Measurements from ENCODE around the gene ZNF576. TPM values are rescaled to one million over a fixed set of nuclear protein-coding genes. Genes with fewer than 3 reads are reported as not detected.

ZNF576 gene
- total and polyA plus RNA-seq, 9 of the 15 experiments (the other 6 are each of a cell fraction or from before 2014, with no cell fraction given): 6.8 to 18.2 (median 12.2) TPM

GRCh38 chr19:43628646-43629326 is 32.4 kb downstream of the ZNF576 start:
- peak in 3 of 4 experiments; percentile 40 to 70 (median 65) for DNase-seq (ENCODE audit: extremely low read depth in 1 of 4, low spot score in 3 of 4)
- FAIRE-seq: no peak
- no peaks in the 10 kb centered on the region for H3K9me3 ChIP-seq (replicated peaks; ENCODE audit: control insufficient read depth, insufficient read depth, low read depth, low read length)
- H2AFZ ChIP-seq (ENCODE audit: low read depth, low read length): no peak overlapping the region
- H3K4me3 ChIP-seq: no peak overlapping the region
- no peaks in the 10 kb centered on the region for H3K79me2 ChIP-seq (ENCODE audit: control insufficient read depth, insufficient read depth, low read length)
- no TSS peak for BruUV-seq (replicated peaks)
- in situ Hi-C loops (cut with MboI) (no loop called here), intact Hi-C loops (cut with micrococcal nuclease) (loop anchor here (10.0 kb wide), 2 partner anchors 74 to 184 kb away; no protein-coding TSS in a partner anchor)
- H3K36me3 ChIP-seq (ENCODE audit: control insufficient read depth, insufficient read depth, low read length): no peaks in the 10 kb centered on the region
- H3K4me2 ChIP-seq (ENCODE audit: insufficient read depth, low read length): no peak overlapping the region
- ATAC-seq: no peak
- peaks cover 22 to 32% of the 10 kb centered on the region in 2 experiments; a peak in 4 of 5 replicates for H3K4me1 ChIP-seq (replicated peaks in 1 of 2; ENCODE audit: control insufficient read depth in 2 of 2, insufficient read depth in 2 of 2, low read length in 2 of 2)
- no peaks in the 10 kb centered on the region for H4K20me1 ChIP-seq (replicated peaks; ENCODE audit: control insufficient read depth, insufficient read depth, low read length)
- POLR2A ChIA-PET: no interaction called here
- 44% methylated on average over 3 of the region's 3 CpGs for WGBS (ENCODE audit: insufficient coverage, low coverage, missing lambda C conversion rate)
- no peaks in the 10 kb centered on the region for H3K27me3 ChIP-seq (ENCODE audit: control insufficient read depth in 2 of 2, insufficient read depth in 2 of 2, low read length in 2 of 2)
- no peak overlapping the region for H3K9ac ChIP-seq (ENCODE audit: insufficient read depth in 1 of 2, low read depth in 2 of 2, low read length in 2 of 2)
- CTCF ChIA-PET (ENCODE audit: low intra/inter-chr PET ratio): no interaction called here
- no peak overlapping the region for H3K27ac ChIP-seq (ENCODE audit: extremely low read depth, low read depth, low read length)
- peaks cover 2% of the 10 kb centered on the region for H3K9me1 ChIP-seq (ENCODE audit: control insufficient read depth, insufficient read depth, low read length)
- TF ChIP-seq MYC (IDR thresholded peaks at IDR 0.05; ENCODE audit: low read depth, low read length): no peak
- no peak for TF ChIP-seq MYC (CRISPR knock-in tag; IDR thresholded peaks at IDR 0.05; ENCODE audit: borderline replicate concordance, low read depth)
- no peak for TF ChIP-seq NCOA4 (IDR thresholded peaks at IDR 0.05; ENCODE audit: partially characterized antibody)
- TF ChIP-seq USF1 (CRISPR knock-in tag; IDR thresholded peaks at IDR 0.05): peak; percentile 90
- TF ChIP-seq TSC22D4 (tag; IDR thresholded peaks at IDR 0.05): no peak
- TF ChIP-seq BRD9 (IDR thresholded peaks at IDR 0.05; ENCODE audit: low read depth, partially characterized antibody): no peak
- TF ChIP-seq MEIS2 (IDR thresholded peaks at IDR 0.05; ENCODE audit: partially characterized antibody): no peak
- peak; percentile 98 for TF ChIP-seq NFYB (IDR thresholded peaks at IDR 0.05; ENCODE audit: extremely low read depth, insufficient read length)
- TF ChIP-seq MITF (IDR thresholded peaks at IDR 0.05): no peak
- TF ChIP-seq MED1 (CRISPR knock-in tag; IDR thresholded peaks at IDR 0.05; ENCODE audit: borderline replicate concordance): no peak
- TF ChIP-seq MCM5 (IDR thresholded peaks at IDR 0.05; ENCODE audit: low read depth): no peak
- no peak for TF ChIP-seq NFXL1 (CRISPR knock-in tag; IDR thresholded peaks at IDR 0.05)
- peak; percentile 85 for TF ChIP-seq USF2 (CRISPR knock-in tag; IDR thresholded peaks at IDR 0.05)
- TF ChIP-seq ZNF589 (CRISPR knock-in tag; IDR thresholded peaks at IDR 0.05; ENCODE audit: low read depth): no peak
- no peak for TF ChIP-seq ZNF121 (CRISPR knock-in tag; conservative IDR thresholded peaks at IDR 0.05)
- no peak for TF ChIP-seq ZNF507 (tag; conservative IDR thresholded peaks at IDR 0.05)
- TF ChIP-seq ARNT (IDR thresholded peaks at IDR 0.05): no peak
- no peak for TF ChIP-seq ZNF184 (CRISPR knock-in tag; IDR thresholded peaks at IDR 0.05)
- no peak for TF ChIP-seq E2F1 (CRISPR knock-in tag; IDR thresholded peaks at IDR 0.05)
